Neural cell (in vitro differentiated cells): ENCODE measurements around the gene PGAP1. TPM values are rescaled to one million over a fixed set of nuclear protein-coding genes. Genes with fewer than 3 reads are reported as not detected.

Experiments used
- H2AFZ ChIP-seq: fragments of 200-600, 300-800 bp; sonication (generic), shearing (Covaris generic); 2 replicates; pipeline ENCODE4 v1.6.0; 2014; ENCODE audit warnings: low read depth, mild to moderate bottlenecking, antibody characterized with exemption, low read length, moderate library complexity
- H3F3A ChIP-seq: fragments of 200-600 bp; shearing (Covaris generic); 2 replicates; pipeline ENCODE4 v1.6.1; 2016; ENCODE audit warnings: mild to moderate bottlenecking, moderate library complexity, mixed read lengths, antibody characterized with exemption, low read length; ENCODE audit not compliant: insufficient read depth, poor library complexity, severe bottlenecking
- H3K27ac ChIP-seq: fragments of 200-600, 300-800 bp; sonication (generic), shearing (Covaris generic); 2 replicates; pipeline ENCODE4 v1.5.1; 2014; ENCODE audit warnings: mild to moderate bottlenecking, low read length, moderate library complexity
- H3K27me3 ChIP-seq: fragments of 300-800, 200-600 bp; sonication (generic), shearing (Covaris generic); 2 replicates; pipeline ENCODE4 v1.6.0; 2014; ENCODE audit warnings: mild to moderate bottlenecking, low read depth, low read length, moderate library complexity; ENCODE audit not compliant: insufficient read depth
- H3K36me3 ChIP-seq: fragments of 300-800, 200-600 bp; sonication (generic), shearing (Covaris generic); 2 replicates; pipeline ENCODE4 v1.5.1; 2014; ENCODE audit warnings: mild to moderate bottlenecking, antibody characterized with exemption, low read length, moderate library complexity; ENCODE audit not compliant: insufficient read depth
- H3K4me2 ChIP-seq: fragments of 300-800, 200-600 bp; sonication (generic), shearing (Covaris generic); 2 replicates; pipeline ENCODE4 v1.6.0; 2014; ENCODE audit warnings: mild to moderate bottlenecking, low read length
- H3K4me3 ChIP-seq: fragments of 300-800, 200-600 bp; sonication (generic), shearing (Covaris generic); 2 replicates; pipeline ENCODE4 v1.5.1; 2014; ENCODE audit warnings: mild to moderate bottlenecking, low read length, moderate library complexity
- H3K79me2 ChIP-seq: fragments of 200-600 bp; shearing (Covaris generic); replicated peaks from 2 replicates; pipeline ENCODE4 v1.6.0; 2014; ENCODE audit warnings: mild to moderate bottlenecking, low read length, moderate library complexity; ENCODE audit not compliant: insufficient read depth
- H3K9ac ChIP-seq: fragments of 300-800, 200-600 bp; sonication (generic), shearing (Covaris generic); 2 replicates; pipeline ENCODE4 v1.6.1; 2016; ENCODE audit warnings: mild to moderate bottlenecking, low read length, mixed read lengths
- H3K9me2 ChIP-seq: fragments of 200-600 bp; shearing (Covaris generic); 2 replicates; pipeline ENCODE4 v1.6.1; 2016; ENCODE audit warnings: mild to moderate bottlenecking, low read length, mixed read lengths; ENCODE audit not compliant: insufficient read depth
- H3K9me3 ChIP-seq: fragments of 200-600, 300-800 bp; sonication (generic), shearing (Covaris generic); 2 replicates; pipeline ENCODE4 v1.6.1; 2016; ENCODE audit warnings: mild to moderate bottlenecking, mixed run types, low read length, moderate library complexity, mixed read lengths
- H4K20me1 ChIP-seq: fragments of 200-600 bp; shearing (Covaris generic); 2 replicates; pipeline ENCODE4 v1.6.1; 2016; ENCODE audit warnings: mild to moderate bottlenecking, mixed run types; ENCODE audit not compliant: insufficient read depth
- EP300 ChIP-seq: fragments of 450-650 bp; conservative IDR thresholded peaks from 2 replicates; pipeline ENCODE4 v1.6.1; 2014; ENCODE audit warnings: antibody characterized with exemption, mild to moderate bottlenecking, moderate library complexity; ENCODE audit not compliant: poor library complexity, severe bottlenecking
- EZH2 ChIP-seq: fragments of 200-600, 300-800 bp; shearing (Covaris generic), sonication (generic); IDR thresholded peaks from 2 replicates; pipeline ENCODE4 v1.6.1; 2014; ENCODE audit warnings: antibody characterized with exemption, low read length, borderline replicate concordance, mild to moderate bottlenecking; ENCODE audit not compliant: insufficient read depth, poor library complexity, severe bottlenecking
- MXI1 ChIP-seq: fragments of 450-650 bp; conservative IDR thresholded peaks from 2 replicates; pipeline ENCODE4 v1.6.1; 2014; ENCODE audit warnings: antibody characterized with exemption, mild to moderate bottlenecking; ENCODE audit not compliant: poor library complexity, severe bottlenecking
- POLR2AphosphoS5 ChIP-seq: IDR thresholded peaks from 2 replicates; pipeline ENCODE4 v1.6.1; 2012
- RAD21 ChIP-seq: fragments of 450-650 bp; conservative IDR thresholded peaks from 2 replicates; pipeline ENCODE4 v1.6.1; 2014; ENCODE audit warnings: antibody characterized with exemption, mild to moderate bottlenecking, moderate library complexity
- SMC3 ChIP-seq: fragments of 450-650 bp; conservative IDR thresholded peaks from 2 replicates; pipeline ENCODE4 v1.6.1; 2014; ENCODE audit warnings: antibody characterized with exemption, mild to moderate bottlenecking, moderate library complexity; ENCODE audit not compliant: poor library complexity
- TAF1 ChIP-seq: IDR thresholded peaks from 2 replicates; pipeline ENCODE4 v1.6.1; 2012; ENCODE audit warnings: low read depth
- polyA plus RNA-seq: library from polyadenylated mRNA; depleted of rRNA; stranded (reverse); fragments of >200 nt; gene quantifications from 2 replicates; pipeline ENCODE4 v1.2.3, GENCODE V29; 2014
- TF ChIP-seq, protein P1 (sequence below): fragments of 450-650 bp; IDR thresholded peaks from 2 replicates; pipeline ENCODE4 v1.5.1; 2014; ENCODE audit warnings: antibody characterized with exemption, mild to moderate bottlenecking, moderate library complexity; ENCODE audit not compliant: poor library complexity, severe bottlenecking
- TF ChIP-seq, protein P2 (sequence below): IDR thresholded peaks from 2 replicates; pipeline ENCODE4 v1.6.1; 2012; ENCODE audit warnings: borderline replicate concordance

The PGAP1 gene
- polyA plus RNA-seq, 1 donor from 2014 or later = 63.3 TPM

DNA sequence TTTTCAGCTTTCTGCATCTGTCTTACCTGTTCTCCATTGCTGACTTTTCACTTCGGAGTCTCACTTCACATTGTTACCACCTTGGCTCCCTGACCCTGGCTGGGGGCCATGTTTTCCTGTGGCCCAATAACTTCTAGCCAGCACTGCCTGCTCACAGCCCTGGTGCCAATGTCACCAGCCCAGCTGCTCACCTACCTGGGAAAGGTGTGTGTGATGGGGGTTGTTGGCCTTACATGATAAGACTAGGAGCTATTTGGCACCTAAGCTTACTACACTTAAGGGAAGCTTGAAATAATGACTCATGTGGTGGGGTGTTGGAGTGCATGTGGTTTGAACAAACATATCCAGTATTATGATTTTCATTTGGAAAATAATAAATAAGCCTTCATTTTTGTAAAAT, 37.5 kb upstream of the PGAP1 start:
- Histone ChIP-seq H3K79me2 (no peaks in the 10 kb centered on the region), H3F3A (no peaks in the 10 kb centered on the region), H4K20me1 (no peaks in the 10 kb centered on the region), H3K9me3 (no peaks in the 10 kb centered on the region), H3K9me2 (no peaks in the 10 kb centered on the region), H3K36me3 (no peaks in the 10 kb centered on the region), H3K4me3 (no peak overlapping the region), H3K9ac (no peak overlapping the region), H3K4me2 (no peak overlapping the region), H2AFZ (no peak overlapping the region), H3K27ac (no peak overlapping the region), H3K27me3 (no peaks in the 10 kb centered on the region)
- TF ChIP-seq, protein P1, sequence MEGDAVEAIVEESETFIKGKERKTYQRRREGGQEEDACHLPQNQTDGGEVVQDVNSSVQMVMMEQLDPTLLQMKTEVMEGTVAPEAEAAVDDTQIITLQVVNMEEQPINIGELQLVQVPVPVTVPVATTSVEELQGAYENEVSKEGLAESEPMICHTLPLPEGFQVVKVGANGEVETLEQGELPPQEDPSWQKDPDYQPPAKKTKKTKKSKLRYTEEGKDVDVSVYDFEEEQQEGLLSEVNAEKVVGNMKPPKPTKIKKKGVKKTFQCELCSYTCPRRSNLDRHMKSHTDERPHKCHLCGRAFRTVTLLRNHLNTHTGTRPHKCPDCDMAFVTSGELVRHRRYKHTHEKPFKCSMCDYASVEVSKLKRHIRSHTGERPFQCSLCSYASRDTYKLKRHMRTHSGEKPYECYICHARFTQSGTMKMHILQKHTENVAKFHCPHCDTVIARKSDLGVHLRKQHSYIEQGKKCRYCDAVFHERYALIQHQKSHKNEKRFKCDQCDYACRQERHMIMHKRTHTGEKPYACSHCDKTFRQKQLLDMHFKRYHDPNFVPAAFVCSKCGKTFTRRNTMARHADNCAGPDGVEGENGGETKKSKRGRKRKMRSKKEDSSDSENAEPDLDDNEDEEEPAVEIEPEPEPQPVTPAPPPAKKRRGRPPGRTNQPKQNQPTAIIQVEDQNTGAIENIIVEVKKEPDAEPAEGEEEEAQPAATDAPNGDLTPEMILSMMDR = no peak
- TF ChIP-seq SMC3 = no peak
- TF ChIP-seq EP300 = no peak
- TF ChIP-seq EZH2 = no peak
- TF ChIP-seq TAF1 = no peak
- TF ChIP-seq, protein P2, sequence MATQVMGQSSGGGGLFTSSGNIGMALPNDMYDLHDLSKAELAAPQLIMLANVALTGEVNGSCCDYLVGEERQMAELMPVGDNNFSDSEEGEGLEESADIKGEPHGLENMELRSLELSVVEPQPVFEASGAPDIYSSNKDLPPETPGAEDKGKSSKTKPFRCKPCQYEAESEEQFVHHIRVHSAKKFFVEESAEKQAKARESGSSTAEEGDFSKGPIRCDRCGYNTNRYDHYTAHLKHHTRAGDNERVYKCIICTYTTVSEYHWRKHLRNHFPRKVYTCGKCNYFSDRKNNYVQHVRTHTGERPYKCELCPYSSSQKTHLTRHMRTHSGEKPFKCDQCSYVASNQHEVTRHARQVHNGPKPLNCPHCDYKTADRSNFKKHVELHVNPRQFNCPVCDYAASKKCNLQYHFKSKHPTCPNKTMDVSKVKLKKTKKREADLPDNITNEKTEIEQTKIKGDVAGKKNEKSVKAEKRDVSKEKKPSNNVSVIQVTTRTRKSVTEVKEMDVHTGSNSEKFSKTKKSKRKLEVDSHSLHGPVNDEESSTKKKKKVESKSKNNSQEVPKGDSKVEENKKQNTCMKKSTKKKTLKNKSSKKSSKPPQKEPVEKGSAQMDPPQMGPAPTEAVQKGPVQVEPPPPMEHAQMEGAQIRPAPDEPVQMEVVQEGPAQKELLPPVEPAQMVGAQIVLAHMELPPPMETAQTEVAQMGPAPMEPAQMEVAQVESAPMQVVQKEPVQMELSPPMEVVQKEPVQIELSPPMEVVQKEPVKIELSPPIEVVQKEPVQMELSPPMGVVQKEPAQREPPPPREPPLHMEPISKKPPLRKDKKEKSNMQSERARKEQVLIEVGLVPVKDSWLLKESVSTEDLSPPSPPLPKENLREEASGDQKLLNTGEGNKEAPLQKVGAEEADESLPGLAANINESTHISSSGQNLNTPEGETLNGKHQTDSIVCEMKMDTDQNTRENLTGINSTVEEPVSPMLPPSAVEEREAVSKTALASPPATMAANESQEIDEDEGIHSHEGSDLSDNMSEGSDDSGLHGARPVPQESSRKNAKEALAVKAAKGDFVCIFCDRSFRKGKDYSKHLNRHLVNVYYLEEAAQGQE = no peak
- TF ChIP-seq MXI1 = no peak
- no peak for TF ChIP-seq RAD21
- no peak for TF ChIP-seq POLR2AphosphoS5

DNA sequence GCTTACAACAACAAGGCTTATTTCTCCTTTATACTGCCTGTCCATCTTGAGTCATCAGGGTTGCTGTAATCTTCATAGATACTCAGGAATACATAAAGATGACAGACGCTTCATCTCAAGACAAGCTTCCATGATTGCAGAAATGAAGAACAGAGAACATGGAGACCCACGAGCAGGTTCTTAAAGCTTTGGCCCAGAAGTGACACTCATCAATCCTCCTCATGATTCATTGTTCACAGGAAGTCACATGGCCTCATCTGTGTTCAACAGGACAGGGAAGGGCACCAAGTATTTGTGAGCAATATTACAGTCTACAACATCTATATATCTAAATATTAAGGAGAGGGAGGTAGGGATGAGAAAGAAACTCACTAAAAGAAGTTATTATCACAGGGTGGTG, 36.5 kb upstream of the PGAP1 start:
- TF ChIP-seq SMC3 = no peak
- Histone ChIP-seq H3F3A (no peaks in the 10 kb centered on the region), H3K9me2 (no peaks in the 10 kb centered on the region), H3K79me2 (no peaks in the 10 kb centered on the region), H3K27me3 (no peaks in the 10 kb centered on the region), H3K4me3 (no peak overlapping the region), H3K9me3 (no peaks in the 10 kb centered on the region), H3K36me3 (no peaks in the 10 kb centered on the region), H3K27ac (no peak overlapping the region), H4K20me1 (no peaks in the 10 kb centered on the region), H3K4me2 (no peak overlapping the region), H2AFZ (no peak overlapping the region), H3K9ac (no peak overlapping the region)

DNA sequence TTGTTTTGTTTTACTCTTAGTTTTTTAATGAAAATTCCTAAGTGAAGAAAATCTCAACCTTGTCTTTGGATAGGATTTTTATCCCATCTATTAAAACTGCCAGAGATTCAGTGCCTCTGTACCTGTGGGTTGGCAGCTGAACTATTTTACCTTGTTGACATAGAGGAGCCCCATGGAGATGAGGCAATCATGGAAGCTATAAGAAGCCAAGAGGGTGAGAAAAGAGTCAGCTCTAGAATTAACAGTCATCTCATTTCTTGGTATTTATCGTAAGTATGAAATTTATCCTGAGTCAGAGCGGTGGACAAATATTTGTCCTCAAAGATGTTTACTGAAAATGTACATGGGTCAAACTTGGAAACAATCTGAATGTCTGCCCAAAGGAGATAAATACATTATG, 35.8 kb upstream of the PGAP1 start:
- no peaks in the 10 kb centered on the region for H3F3A ChIP-seq
- no peaks in the 10 kb centered on the region for H3K79me2 ChIP-seq
- no peaks in the 10 kb centered on the region for H4K20me1 ChIP-seq
- no peaks in the 10 kb centered on the region for H3K9me3 ChIP-seq
- H3K4me3 ChIP-seq = no peak overlapping the region
- TF ChIP-seq SMC3 (no peak), EP300 (no peak), MXI1 (no peak), TAF1 (no peak)
- TF ChIP-seq, protein P1 = no peak
- TF ChIP-seq, protein P2 = no peak
- no peak overlapping the region for H3K9ac ChIP-seq
- no peaks in the 10 kb centered on the region for H3K36me3 ChIP-seq
- H3K4me2 ChIP-seq = no peak overlapping the region
- no peaks in the 10 kb centered on the region for H3K27me3 ChIP-seq
- no peak overlapping the region for H3K27ac ChIP-seq
- H3K9me2 ChIP-seq = no peaks in the 10 kb centered on the region
- H2AFZ ChIP-seq = no peak overlapping the region
